ENCODE data around the gene HOXA13. TPM values are rescaled to one million over a fixed set of nuclear protein-coding genes. Genes with fewer than 3 reads are reported as not detected.

HOXA13 gene
- total RNA-seq, 1 experiment from 2014 or later: not detected

GRCh38 chr7:27165089-27165995 lies 34.5 kb downstream of the HOXA13 start, which contains the start of gene HOXA9:
Gene HOXA9, minus strand, starts transcription at chr7:27165537. Its CDS starts 80 bp downstream, at chr7:27165457.
- Histone ChIP-seq H4K8ac (replicated peaks; ENCODE audit: insufficient read length, low read depth, low read length) (no peak within 1 kb of the TSS), H4K5ac (ENCODE audit: insufficient read length, low read depth, low read length) (no peak within 1 kb of the TSS), H3K27ac (ENCODE audit: insufficient read length, low read depth, low read length) (no peak within 1 kb of the TSS), H3T11ph (ENCODE audit: low read length) (no peak within 1 kb of the TSS), H2BK5ac (ENCODE audit: insufficient read length, low read length) (no peak within 1 kb of the TSS), H2AFZ (ENCODE audit: low read length) (no peak within 1 kb of the TSS), H2AK5ac (ENCODE audit: insufficient read length, low read length) (no peak within 1 kb of the TSS), H3K4me2 (ENCODE audit: insufficient read depth, insufficient read length, low read length) (peak within 1 kb of the TSS; percentile 37), H3K23ac (ENCODE audit: insufficient read length, low read depth, low read length) (no peak within 1 kb of the TSS), H3K79me1 (ENCODE audit: insufficient read depth, low read depth, low read length, poor library complexity, severe bottlenecking) (no peaks in the 10 kb centered on the region), H3K79me2 (ENCODE audit: insufficient read depth, low read length) (no peaks in the 10 kb centered on the region), H2BK15ac (ENCODE audit: low read depth, low read length) (no peak within 1 kb of the TSS), H3K9me3 (ENCODE audit: control insufficient read depth, low read depth, low read length) (no peaks in the 10 kb centered on the region), H4K91ac (ENCODE audit: insufficient read length, low read depth, low read length) (no peak within 1 kb of the TSS), H3K14ac (ENCODE audit: insufficient read depth, low read length) (no peak within 1 kb of the TSS; the same call in 1 of the 2 replicates), H3K9ac (ENCODE audit: extremely low read depth, insufficient read length, low read length) (no peak within 1 kb of the TSS), H3K23me2 (ENCODE audit: insufficient read length, low read depth, low read length, poor library complexity, severe bottlenecking) (no peaks in the 10 kb centered on the region), H3K27me3 (ENCODE audit: insufficient read depth, low read length) (peaks cover 95% of the 10 kb centered on the region), H3K18ac (ENCODE audit: insufficient read length, low read depth, low read length) (no peak within 1 kb of the TSS), H3K56ac (ENCODE audit: insufficient read length, low read depth, low read length) (no peak within 1 kb of the TSS), H2BK20ac (ENCODE audit: low read depth, low read length, poor library complexity, severe bottlenecking) (no peak within 1 kb of the TSS), H2BK12ac (ENCODE audit: insufficient read length, low read depth, low read length) (no peak within 1 kb of the TSS), H4K20me1 (ENCODE audit: control insufficient read depth, insufficient read depth, insufficient read length) (no peaks in the 10 kb centered on the region), H3K4ac (ENCODE audit: low read depth, low read length) (no peak within 1 kb of the TSS), H3K4me1 (ENCODE audit: insufficient read depth, low read length) (no peaks in the 10 kb centered on the region), H2BK120ac (ENCODE audit: low read depth, low read length, poor library complexity, severe bottlenecking) (no peak within 1 kb of the TSS)
- no peak within 1 kb of the TSS; a peak in 1 of 7 replicates for H3K27ac Mint-ChIP-seq
- H3K36me3 Mint-ChIP-seq (ENCODE audit: insufficient read depth in 1 of 3, low read depth in 3 of 3): no peaks in the 10 kb centered on the region; a peak in 1 of 7 replicates
- DNase-seq: no peak
- no peak within 1 kb of the TSS for H3K4me3 Mint-ChIP-seq
- peaks cover 0 to 15% of the 10 kb centered on the region in 2 experiments; a peak in 3 of 4 replicates for H3K4me1 Mint-ChIP-seq
- H3K9me3 Mint-ChIP-seq: peaks cover 5 to 12% of the 10 kb centered on the region in 2 experiments
- peaks cover 98% of the 10 kb centered on the region for H3K27me3 Mint-ChIP-seq (ENCODE audit: low read depth)
- no CpG with 5 or more reads among the region's 82 CpGs for WGBS (ENCODE audit: extremely low coverage, insufficient read length, low lambda C conversion rate)
- TF ChIP-seq CTCF (conservative IDR thresholded peaks at IDR 0.05): no peak

Measured in H9 (cell line).